Measurements from ENCODE around the gene DDX1.

DDX1 gene

GRCh38 chr2:15591692-15592463, at the start of gene DDX1 (continued):
- TF ChIP-seq ZBTB11 (tag by site-specific recombination; conservative IDR thresholded peaks at IDR 0.05; ENCODE audit: low read depth) (peak; percentile 99), ZBTB20 (tag by site-specific recombination; IDR thresholded peaks at IDR 0.05) (peak; percentile 34; the same call in 1 of the 2 replicates), ZNF645 (tag by site-specific recombination; IDR thresholded peaks at IDR 0.05) (no peak), ZNF19 (tag by site-specific recombination; IDR thresholded peaks at IDR 0.05; ENCODE audit: low read depth) (no peak), ZBTB8A (tag by site-specific recombination; IDR thresholded peaks at IDR 0.05) (peak; percentile 63), RBAK (tag by site-specific recombination; IDR thresholded peaks at IDR 0.05) (no peak), PATZ1 (tag by site-specific recombination; IDR thresholded peaks at IDR 0.05) (peak; percentile 66), PRDM10 (tag by site-specific recombination; IDR thresholded peaks at IDR 0.05) (peak; percentile 39; the same call in 1 of the 2 replicates), ZNF513 (tag by site-specific recombination; IDR thresholded peaks at IDR 0.05) (no peak), FEZF1 (tag by site-specific recombination; IDR thresholded peaks at IDR 0.05) (no peak), ZNF747 (tag by site-specific recombination; IDR thresholded peaks at IDR 0.05) (no peak), ZNF837 (tag by site-specific recombination; IDR thresholded peaks at IDR 0.05) (no peak), ZNF561 (tag by site-specific recombination; IDR thresholded peaks at IDR 0.05; ENCODE audit: borderline replicate concordance) (peak; percentile 72), ZNF350 (tag by site-specific recombination; IDR thresholded peaks at IDR 0.05) (no peak), ZNF449 (tag by site-specific recombination; IDR thresholded peaks at IDR 0.05) (no peak; the same call in 1 of the 2 replicates), ZNF174 (tag by site-specific recombination; IDR thresholded peaks at IDR 0.05) (no peak), ZNF404 (tag by site-specific recombination; IDR thresholded peaks at IDR 0.05) (no peak), ZNF140 (tag by site-specific recombination; IDR thresholded peaks at IDR 0.05) (no peak), ZBTB48 (tag by site-specific recombination; IDR thresholded peaks at IDR 0.05) (peak; percentile 54), PRDM4 (tag by site-specific recombination; IDR thresholded peaks at IDR 0.05) (no peak), ZNF132 (tag by site-specific recombination; IDR thresholded peaks at IDR 0.05; ENCODE audit: borderline replicate concordance) (no peak), GLI4 (tag by site-specific recombination; IDR thresholded peaks at IDR 0.05) (0 out of 2 replicates have a peak, but pooled peaks have one; percentile 79)
